GM19452 (cell line): ENCODE results near the gene CCDC40.
"Not testable (repeated sequence)": the region's sequence is repeated elsewhere in the genome, so short reads cannot be mapped to it uniquely, and the experiment has no call there.

ENCODE experiments used
- ATAC-seq: cut with Tn5 transposase; IDR thresholded peaks from one replicate; pipeline ENCODE4 v1.9.1; 2021; ENCODE audit not compliant: unreplicated experiment

Gene CCDC40

GRCh38 chr17:80043963-80044362 is 7.5 kb downstream of the CCDC40 start:
- no peak for ATAC-seq

GRCh38 chr17:80045703-80046102 is 9.3 kb downstream of the CCDC40 start:
- ATAC-seq, result no peak

DNA sequence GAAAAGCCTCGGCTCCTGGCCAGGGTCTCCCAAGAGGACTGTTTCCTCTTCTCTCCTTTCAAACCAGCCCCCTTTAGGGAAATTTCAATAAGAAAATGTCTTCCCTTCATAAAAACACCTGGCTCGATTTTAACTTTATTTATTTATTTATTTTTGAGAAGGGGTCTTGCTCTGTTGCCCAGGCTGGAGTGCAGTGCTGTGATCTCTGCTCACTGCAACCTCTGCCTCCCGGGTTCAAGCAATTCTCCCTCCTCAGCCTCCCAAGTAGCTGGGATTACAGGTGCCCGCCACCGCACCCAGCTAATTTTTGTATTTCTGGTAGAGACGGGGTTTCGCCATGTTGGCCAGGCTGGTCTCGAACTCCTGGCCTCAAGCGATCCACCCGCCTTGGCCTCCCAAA is 10.3 kb downstream of the CCDC40 start:
- ATAC-seq, result not testable (repeated sequence)

DNA sequence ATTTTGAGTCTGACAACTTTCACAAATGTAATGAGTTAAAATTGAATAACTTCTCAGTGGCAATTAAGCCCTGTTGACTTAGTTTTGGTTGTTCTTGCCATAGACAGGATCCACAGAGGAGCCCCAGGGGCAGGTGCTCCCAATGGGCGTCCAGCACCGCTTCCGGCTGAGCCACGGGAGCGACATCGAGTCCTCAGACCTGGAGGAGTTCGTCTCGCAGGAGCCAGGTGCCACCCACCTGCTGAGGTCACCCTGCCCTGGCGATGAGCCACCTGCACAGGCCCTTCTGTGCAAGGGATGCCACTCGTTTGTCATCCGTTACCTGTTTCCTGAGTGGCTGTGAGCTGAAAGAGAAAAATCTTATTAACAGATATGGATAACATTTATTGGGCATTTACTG is 10.7 kb downstream of the CCDC40 start:
- no peak for ATAC-seq

GRCh38 chr17:80049986-80050385 is 13.5 kb downstream of the CCDC40 start:
- no peak for ATAC-seq

DNA sequence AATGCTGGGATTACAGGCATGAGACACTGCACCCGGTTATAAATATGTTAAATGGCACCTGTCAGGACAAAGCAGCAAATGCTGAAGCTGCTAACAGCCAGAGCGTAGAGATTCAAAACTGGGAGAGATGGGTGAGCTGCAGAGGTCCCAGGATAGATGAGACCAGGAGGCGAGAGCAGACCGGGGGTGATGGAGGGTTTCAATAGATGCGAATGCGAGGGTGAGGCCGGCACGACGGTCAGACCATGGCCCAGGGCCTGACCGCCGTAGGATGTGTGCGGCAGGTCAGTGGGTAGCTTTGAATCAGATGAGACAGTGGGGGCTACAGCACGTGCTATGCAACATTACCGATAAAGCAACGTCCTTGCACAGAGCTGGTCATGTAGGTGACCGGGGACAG is 14.3 kb downstream of the CCDC40 start:
- no peak for ATAC-seq

- ATAC-seq, result no peak
Observed at GRCh38 chr17:80051681-80052080, 15.2 kb downstream of the CCDC40 start.

DNA sequence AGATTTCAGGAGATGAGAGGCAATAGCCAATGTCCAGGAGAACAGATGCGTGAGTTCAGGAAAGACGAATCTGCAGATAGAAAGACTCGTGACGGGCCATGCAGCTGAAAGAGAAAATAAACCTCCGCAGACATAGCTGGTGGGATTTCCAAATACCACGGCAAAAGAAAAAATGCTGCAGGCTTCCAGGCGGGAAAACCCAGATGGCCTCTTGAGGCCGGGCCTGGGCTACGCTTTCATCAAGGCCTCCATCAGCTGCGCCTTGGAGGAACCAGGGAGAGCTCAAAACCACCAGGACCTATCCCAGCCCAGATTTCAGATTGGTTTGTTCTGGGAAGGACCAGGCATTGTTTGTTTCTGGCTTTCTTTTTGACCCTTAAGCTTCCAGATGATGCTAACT is 16.7 kb downstream of the CCDC40 start:
- no peak for ATAC-seq

DNA sequence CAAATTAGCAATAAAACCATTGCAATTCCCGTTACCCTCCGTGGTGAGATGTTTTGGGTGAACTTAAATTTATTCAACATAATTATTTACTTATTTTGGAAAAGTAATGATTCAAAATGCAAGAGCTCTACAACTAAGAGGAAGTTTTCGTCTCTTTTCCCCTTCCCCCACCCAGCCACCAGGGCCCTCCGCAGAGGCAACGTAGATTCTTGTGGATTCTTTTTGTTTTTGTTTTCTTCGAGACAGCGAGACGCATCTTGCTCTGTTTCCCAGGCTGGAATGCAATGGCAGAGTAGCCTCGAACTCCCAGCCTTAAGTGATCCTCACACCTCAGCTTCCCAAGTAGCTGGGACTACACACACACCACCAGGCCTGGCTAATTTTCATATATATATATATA is 19.2 kb downstream of the CCDC40 start:
- ATAC-seq, result no peak

DNA sequence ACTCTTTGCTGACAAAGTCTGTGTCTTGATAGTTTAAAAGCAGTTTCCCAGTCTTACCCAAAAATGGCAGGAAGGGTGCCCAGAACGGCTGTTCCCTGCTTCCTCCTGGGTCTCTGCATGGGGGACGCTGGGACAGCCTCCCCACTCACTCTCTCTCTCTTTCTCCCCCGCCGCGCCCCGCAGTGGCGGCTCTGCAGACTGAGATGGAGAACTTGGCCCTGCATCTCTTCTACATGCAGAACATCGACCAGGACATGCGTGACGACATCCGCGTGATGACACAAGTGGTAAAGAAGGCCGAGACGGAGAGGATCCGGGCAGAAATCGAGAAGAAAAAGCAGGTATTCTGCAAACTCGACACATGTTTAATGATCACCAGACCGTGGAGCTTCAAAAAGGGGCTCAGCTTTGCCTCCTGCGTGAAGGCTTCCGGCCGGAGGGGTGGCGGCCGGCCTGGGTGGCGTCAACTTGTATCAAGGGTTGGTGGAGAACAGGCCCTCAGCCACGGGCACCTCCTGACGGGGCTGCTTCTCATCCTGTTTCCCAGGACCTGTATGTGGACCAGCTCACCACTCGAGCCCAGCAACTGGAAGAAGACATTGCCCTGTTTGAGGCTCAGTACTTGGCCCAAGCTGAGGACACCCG is 22.0 kb downstream of the CCDC40 start:
- no peak for ATAC-seq

DNA sequence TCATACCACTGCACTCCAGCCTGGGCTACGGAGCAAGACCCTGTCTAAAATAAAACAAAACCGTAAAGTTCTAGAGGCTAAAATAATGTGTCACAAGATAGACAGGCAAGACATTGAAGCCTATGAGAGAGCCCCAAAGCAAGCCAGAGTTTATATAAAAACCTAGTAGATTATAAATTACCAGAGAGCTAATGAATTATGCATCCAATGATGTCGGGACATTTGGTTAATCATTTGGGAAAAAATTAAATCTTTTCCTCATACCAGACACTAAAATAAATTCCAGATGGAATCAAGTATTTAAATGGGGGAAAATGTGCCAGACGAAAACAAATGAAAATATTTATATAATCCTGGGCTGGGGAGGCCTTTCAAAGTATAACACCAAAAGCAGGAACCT is 24.2 kb downstream of the CCDC40 start:
- ATAC-seq, result no peak

- no peak for ATAC-seq
Observed at GRCh38 chr17:80061421-80061820, 25.0 kb downstream of the CCDC40 start.

- ATAC-seq, result no peak
Observed at GRCh38 chr17:80063830-80064585, 27.6 kb downstream of the CCDC40 start.

DNA sequence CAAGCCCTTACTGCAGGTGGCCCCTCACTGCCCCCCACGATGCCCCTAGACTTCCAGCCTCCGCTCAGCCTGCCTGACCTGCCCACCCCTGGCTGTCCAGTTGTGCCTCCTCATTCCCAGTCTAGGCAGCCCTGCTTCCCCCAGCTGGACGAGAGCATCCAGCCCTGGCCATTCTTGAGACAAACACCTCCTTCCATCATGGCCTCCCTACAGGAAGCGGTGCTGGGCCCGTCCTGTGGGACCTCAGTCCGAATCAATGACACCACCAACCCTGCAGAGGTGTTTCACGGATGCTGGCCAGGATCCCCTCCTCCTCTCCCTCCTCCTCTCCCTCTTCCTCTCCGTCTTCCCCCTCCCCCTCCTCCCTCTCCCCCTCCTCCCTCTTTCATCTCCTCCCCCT is 28.3 kb downstream of the CCDC40 start:
- no peak for ATAC-seq

DNA sequence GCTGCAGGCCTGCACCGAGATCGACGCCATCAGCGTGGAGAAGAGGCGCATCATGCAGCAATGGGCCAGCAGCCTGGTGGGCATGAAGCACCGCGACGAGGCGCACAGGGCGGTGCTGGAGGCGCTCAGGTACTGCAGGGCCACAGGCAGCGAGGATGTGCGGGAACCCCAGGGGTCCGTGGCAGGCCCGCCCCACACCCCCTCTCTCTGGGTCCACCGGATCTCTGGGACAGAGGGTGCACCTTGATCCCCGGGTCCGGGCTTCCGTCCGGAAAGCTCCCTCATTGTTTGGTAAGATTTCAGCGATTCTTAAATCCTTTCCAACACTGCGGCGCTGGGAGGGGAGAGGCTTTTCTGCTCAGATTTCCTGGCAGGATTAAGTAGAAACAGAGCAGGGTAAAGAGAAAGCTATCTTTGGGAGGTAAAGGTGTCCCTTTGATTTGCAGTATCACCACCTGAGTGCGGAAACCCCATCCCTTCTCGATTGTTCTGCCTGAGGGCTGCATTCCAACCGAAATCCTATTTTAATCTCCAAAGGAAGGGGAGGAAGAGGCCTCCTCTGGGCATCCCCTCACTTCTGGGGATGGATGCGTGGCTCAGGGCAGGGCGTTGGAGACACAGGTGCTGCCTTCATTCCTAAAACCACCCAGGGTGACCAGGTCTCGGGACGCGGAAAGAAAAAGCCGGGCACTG is 29.2 kb downstream of the CCDC40 start:
- ATAC-seq, result no peak

DNA sequence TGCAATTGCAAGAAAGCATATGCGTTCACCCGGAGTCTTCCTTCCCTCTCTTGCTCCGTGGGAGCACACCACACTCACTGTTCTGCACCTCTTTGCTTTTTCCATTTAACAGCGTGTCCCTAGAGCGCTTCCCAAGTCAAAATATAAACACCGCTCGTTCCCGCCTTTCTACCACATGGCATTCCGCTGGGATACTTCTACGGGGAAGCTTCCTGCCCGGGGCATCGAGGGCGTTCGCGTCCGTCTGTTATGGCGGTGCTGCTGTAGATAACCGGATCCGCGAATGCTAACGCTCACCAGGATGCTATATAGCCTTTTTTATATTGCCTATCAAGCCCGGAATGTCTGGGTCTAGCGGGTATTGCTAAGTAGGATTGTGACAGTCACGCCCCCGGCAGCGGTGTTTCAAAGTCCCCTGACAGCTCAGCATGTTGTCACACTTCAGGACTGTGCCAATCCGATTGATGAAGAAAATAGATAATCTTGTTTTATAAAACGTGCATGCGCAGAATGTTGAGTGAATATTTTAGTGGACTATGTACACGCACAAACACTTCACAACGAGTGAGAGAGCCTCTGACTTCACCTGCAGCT is 31.0 kb downstream of the CCDC40 start:
- no peak for ATAC-seq

DNA sequence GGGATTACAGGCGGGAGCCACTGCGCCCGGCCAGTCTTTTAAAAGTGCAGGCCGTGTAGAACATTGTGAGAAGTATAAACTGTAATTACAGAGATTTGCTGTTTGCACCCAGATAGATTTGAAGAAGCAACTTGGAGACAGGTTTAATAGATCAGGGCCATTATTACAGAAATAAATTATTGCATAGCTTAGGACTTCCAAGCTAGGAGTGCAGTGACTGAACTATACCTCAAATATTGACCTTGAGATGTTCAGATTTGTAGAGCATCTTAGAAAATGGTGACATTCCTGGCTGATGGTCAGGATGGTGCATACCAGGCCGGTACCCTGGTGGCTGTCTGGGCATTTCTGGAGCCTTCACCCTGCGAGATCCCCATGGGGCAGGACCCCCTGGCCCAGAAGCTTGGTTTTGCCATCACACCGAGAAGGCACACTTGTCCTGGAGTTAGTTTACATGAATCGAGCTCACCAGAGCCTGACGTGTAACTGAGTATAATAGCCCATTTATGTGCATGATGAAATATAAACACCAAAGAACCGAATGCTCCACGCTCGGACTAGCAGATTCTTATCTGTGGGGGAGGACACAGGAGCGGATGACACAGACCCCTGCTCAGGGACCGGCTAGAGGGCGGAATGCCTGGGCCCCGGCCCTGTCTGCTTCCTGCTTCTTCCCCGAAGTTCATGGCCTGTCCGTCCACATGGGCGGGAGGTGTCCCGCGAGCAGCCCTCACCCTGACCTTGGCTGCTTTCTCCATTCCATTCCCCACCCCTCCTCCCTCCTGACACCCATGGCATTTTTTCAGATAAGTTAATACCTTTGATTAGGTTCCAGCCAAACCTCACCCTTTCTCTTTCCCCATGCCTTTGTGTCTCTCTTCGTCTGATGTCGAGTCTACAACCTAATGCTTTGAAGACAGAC is 32.1 kb downstream of the CCDC40 start:
- no peak for ATAC-seq

DNA sequence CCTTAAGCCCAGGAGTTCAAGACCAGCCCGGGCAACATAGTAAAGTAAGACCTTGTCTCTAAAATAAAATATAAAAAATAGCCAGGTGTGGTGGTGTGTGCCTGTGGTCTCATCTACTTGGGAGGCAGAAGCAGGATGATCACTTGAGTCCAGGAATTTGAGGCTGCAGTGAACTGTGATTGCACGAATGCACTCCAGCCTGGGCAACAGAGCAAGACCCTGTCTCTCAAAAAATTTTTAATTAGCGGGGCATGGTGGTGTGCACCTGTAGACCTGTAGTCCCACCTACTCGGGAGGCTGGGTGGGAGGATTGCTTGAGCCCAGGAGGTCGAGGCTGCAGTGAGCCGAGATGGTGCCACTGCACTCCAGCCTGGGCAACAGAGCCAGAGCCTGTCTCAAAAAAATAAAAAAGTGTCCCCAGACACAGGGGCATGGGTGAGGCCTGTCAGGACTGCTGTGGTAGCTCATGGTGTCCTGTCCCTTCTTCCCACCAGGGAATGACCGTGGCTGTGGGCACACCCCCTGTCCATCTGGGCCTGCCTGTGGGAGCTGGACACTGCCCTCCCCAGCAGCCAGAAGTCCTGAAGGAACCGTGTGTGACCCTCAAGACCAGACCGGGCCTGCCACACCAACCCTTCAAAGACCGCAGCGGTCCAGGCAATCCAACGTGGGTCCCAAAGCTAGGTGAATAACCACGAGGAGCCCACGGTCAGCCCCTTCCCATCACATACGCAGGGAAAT is 34.1 kb downstream of the CCDC40 start:
- ATAC-seq, result no peak

DNA sequence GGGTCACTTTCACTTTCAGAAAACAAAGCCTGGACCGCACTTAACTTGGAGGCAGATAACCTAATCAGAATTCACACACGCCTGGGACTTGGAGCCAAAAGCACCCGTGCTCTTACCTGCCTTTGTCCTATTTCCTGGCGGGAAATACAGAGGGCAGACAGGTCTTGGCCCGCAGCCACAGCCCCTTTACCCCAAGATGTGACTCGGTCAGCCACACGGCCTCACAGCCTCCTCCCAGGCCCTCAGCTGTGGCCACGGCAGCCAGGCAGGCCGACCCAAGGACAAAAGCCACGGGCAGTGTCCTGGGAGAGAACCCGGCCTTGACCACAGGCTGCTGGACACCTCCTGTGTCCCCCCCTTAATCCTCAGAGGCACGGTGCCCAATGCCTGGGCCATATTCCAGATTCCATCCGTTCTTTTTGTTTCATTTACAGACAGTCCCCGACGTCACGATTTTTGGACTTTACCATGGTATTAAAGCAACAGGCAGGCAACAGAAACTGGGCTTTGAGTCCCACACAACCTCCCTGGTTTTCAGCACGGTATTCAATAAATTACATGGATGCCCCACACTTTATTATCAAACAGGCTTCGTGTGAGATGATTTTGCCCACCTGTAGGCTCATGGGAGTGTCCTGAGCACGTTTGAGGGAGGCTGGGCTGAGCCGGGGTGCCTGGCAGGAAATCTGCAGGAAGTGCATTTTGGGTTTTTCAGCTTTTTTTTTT is 34.8 kb downstream of the CCDC40 start:
- ATAC-seq, result no peak
